Daoy (cell line): ENCODE results near the gene KCND3. TPM values are rescaled to one million over a fixed set of nuclear protein-coding genes. Genes with fewer than 3 reads are reported as not detected.
A peak's percentile ranks its signal among the peaks of the same experiment; 100 is the strongest.

ENCODE experiments used
- DNase-seq: peaks from one replicate; pipeline ENCODE4 v3.0.0-alpha.2; 2015; ENCODE audit warnings: low read depth
- total RNA-seq: library from RNA; depleted of rRNA; stranded (reverse); fragments of >200 nt; shearing (Covaris generic); gene quantifications from 2 replicates; pipeline ENCODE4 v1.2.3, GENCODE V29; 2014

KCND3 gene
- total RNA-seq, 1 experiment from 2014 or later: not detected

DNA sequence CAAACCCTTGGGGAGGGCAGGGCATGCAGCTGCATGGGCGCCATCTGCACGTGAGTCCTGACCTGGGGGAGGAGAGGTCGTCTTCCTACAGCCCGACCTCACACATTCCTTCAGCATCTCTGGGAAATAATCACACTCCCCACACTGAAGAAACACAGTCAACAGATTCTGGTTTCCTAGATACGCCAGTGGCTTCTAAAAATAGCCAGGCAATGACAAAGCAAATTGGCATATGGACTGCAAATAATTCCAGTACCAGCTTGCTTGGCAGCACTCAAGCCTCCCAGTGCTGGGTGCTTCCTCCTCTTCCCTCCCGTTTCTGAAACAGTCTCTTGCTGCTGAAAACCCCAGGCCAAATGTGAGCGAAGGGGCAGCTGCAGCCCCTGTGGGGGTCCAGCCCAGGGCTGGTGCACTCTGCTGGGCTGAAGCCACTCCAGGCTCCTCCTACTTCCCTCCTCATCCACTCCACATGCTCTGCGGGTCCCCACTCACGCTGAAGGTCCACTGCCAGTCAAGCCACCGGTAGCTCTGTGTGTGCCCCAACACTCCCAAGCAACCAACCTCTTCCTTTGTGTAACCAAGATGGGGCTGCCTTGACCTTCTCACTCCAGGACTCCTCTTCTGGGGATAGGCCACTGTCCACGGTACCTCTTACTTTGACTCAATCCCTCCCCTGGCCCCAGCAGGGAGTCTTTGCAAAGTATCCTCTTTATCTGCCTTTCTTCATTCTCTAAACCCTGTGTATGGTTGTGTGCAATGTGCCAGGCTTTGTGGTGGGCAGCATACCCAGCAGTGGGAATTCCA lies 69.0 kb downstream of the KCND3 start:
- peak; percentile 52 for DNase-seq

DNA sequence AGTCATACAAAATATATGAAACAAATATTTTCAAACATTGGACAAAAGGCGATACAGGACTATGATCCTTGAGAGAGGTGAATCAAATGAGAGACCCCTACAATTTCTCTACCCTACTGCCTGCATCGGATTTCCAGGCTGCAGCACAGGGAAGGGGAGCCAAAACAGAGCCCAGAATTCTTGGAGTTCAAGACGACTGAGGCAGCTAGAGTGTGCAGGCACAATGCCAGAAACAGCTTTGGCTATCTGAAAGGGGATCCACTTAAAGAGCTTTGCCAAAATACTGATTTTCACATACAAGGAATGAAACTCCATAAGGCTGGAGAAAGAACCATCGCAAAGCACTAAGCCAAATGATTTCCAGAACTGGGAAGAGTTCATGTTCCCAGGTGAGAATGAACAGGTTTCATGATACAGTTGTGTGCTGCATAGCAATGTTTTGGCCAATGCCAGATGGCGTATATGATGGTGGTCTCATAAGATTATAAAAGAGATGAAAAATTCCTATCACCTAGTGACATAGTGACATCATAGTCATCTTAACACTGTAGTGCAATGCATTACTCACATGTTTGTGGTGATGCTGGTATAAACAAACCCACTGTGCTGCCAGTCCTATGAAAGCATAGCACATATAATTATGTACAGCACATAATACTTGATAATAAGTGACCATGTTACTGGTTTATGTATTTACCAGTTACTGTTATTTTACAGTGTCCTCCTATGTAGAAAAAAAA lies 77.5 kb downstream of the KCND3 start:
- no peak for DNase-seq

DNA sequence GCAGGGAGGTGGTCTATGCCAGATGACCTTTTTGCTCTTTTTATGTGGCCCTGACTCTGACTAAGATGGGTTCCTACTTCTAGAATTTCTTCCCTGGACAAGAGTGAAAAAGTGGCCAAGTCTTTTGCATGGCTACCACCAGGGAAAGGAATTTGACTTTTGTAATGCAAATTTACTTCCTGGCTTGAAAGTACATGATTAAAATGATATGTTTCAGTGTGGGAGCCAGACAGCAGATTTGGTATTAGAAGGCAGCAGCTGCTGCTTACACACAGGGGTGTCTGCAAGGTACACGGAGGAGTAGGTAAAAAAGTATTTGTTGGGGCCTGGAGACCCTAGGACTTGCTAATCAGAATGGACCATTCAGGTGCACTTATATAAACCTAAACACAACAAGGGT lies 78.4 kb downstream of the KCND3 start:
- DNase-seq: no peak

DNA sequence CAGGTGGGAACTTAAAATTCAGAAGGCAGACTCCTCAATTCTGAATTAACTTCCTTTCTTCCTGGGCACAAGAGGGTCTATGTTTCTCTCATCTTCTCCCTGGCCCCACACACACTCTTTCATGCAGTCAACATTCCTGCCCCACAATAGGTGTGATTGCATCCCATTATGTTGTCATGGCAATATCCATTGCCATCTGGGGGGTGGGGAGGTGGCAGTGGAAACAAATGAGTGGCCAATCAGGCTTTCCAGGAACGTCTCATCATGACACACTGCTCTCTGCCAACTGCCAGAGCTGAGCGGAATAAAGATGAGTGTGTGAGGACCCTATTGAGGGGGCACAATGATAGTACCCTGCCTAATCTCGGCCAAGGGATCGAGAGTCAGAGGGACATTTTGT lies 80.4 kb downstream of the KCND3 start:
- DNase-seq: no peak

DNA sequence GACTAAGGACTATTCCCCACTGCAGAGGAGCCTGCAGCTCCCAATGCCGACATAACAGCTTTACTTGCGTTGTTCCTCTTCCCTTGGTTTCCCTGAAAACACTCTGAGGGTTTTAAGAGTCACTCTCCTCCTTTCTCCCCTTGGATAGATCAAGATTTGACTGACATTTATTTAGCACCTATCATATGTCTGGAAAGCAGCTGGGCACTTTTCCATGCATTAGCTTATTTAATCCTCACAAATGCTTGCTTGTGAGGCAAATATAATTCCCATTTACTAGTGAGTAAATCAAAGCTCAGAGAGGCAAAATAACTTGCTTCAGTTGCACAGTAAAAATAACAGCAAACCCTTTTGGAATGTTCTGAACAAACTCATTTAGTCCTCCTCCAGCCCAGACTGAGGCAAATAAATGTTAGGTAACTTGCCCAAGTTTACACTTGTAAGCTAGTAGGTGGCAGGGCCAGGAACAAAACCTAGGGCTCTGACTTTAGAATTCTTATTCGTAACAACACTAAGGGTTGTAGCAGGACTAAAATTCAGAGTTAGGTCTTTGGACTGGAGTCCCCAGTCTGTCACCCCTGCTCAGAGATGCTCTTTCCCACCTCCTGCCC lies 81.4 kb downstream of the KCND3 start:
- no peak for DNase-seq

DNA sequence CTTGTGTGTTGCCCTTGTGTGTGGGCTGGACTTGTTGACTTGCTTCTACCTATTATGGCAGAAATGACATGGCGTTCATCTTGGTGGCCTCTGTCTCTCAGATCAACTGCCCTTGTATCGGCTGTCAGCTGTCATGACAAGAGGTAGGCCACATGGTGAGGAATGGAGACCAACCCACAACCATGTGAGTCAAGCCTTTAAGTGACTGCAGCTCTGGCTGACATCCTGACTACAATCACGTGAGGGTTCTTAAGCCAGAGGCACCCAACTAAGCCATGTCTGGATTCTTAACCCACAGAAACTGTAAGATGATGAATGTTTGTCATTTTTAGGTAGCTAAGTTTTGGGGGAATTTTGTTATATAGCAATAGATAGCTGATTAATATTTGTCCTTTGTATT lies 82.1 kb downstream of the KCND3 start:
- peak; percentile 32 for DNase-seq

DNA sequence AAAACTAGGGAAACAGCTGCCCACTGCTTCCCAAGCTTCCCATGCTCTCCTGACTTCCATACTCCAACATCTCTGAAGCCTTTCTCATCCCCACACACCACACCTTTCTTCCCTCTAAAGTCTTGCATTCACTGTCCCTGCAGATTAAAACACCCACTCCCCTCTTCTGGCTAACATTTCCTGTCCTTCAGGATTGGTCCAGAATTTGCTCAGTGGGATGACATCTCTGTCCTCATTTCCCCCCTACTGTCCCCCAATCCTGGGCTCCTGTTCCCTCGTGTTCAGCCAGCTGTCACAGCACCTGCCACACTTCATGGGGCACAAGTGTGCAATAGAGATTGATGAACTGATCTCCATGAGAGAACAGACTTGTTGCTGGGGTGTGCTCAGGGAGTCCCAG lies 82.7 kb downstream of the KCND3 start:
- DNase-seq: no peak

DNA sequence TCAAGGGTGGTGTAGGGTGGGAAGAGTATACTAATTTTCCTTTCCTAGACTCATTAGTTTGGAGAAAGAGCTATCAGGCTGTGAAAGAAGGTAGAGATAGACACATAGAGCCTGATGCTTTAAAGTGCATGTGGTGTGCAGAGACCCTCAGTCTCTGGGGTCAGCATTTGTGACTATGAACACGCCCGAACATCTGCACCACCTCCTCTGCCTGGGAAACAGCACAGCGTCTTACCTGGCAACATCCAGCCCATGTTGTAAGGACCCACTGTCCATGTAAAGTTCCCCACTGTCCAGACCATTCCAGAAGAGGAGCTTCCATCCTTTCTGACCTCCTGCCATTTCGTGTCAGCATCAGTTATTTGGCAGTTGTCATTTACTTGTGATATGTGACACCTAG lies 83.4 kb downstream of the KCND3 start:
- DNase-seq: no peak

DNA sequence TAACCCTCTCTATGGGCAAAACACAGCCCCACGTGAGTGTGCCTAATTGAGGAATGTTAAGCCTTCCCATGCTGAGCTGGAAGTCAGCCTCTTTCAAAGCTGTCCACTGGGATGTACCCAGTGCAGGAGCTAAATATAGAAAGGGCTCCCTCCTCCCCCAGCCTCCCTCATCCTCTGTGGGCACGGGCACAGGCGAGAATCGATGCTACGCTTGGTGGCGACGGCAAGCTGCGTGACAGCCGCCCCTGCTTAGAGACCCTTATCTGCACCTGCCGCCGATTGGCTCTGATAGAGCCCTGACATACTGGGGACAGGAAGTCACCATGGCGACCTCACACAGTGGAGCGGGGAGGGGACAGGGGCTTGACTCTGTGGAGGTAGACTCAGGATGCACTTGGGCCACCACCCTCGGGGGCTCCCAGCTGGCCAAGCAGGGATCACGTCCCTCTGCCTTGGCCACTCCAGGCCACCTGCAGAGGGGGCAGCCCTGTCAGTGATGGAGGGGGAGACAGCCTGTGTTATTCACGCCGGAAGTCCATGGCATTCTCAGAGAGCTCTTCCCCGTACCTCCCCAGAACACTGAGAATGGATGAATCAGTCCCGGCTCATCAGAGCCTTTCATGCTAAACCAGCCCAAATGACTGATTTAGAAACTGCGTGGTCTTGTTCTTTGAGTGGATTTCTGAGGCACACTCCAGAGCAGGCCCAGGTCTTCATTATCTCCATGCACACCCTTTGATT lies 84.8 kb downstream of the KCND3 start:
- DNase-seq: peak; percentile 63

DNA sequence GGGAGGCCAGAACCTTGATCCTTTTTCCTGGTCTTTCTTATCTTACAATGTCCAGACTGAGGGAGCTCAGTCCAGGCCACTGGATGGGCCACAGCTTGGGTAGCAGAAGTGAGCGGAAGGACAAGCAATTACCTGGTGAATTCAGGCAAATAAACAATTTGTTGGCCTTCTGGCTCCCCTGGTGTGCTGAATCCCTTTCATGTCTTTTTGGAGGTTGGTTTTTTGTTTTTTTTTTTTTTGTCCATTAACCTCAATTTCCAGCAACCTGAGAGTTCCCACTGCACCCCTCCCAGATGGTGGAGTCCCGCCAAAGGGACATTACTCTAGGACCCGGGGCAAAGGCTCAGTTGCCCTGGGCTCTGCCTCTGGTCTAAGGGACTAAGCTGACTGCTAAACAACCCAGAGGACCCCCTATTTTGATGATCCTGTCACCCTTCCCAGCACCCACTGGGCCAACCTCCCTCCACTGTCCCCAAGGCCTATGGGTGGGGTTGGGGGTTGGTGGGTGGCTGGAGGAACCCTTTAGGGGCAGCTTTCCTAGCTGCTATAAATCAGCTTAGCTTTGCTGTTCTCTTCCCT lies 85.5 kb downstream of the KCND3 start:
- DNase-seq: no peak

DNA sequence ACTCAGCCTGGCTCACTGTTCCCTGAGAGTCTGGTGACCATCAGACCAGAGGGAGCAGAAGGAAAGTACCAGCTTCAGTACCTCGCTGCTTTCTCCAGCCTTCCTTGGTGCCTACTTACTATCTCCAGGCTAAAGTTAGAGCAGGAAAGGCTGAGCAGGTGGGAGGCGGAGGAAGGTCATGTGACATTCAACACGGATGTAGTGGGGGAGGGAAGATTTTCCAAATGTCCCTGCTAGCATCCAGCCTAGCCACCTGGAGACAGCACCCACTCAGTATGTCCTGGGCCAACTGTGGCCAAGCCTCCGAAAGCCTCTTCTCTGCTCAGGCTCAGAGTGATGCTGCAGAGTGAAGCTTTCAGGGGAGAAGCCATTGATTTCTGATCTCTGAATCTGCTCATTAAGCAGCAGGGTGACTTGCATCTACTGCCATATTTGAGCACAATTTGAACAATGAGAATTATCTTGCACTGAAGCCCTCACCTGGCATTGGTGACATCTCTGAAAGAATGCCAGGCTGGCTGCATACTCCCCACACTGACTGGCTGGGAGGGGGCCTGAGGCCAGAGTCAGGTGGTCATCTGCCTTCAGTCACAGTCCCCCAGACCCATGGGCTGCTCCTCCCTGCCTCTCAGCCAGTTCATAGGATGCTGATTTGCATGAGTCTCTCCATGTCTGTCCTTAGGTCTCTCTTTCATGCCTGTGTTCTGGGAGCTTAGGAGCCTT lies 86.2 kb downstream of the KCND3 start:
- no peak for DNase-seq

DNA sequence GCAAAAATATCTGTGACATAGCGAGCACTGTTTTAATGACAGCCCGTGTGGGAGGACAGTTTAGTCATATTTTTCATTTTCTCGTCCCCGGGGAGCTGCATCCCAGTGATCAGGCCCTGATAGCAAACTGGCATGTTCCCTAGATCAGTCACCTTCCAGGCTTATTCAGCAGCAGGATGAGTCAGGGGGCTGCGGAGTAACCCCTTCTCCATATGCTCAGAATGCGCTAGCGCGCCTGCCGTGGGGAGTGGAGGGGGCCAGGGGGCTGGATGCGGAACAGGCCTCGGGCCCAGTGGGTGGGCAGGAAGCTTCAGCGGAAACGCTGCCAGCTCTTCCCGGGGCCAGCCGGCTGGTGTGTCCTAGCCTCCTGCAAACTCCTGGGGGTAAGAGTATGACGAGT lies 94.0 kb downstream of the KCND3 start:
- DNase-seq: peak; percentile 76

DNA sequence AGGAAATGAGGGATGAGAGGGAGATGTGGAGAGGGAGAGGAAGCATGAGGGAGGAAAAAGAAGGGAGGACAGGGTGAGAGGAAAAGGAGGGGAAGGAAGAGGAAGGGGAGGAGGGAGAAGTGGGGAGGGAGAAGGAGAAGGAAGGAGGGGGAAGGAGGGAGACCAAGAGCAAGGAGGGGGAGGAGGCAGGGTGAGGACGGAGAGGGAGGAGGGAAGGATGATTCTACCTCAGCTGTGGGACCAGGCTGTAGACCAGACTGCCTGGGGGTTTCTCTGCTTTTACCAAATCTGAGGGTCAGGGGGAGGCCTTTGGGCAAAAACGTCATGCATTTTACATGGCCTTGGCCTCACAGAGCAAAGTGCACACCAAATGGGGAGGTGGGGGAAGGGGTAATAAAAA lies 94.5 kb downstream of the KCND3 start:
- DNase-seq: no peak

DNA sequence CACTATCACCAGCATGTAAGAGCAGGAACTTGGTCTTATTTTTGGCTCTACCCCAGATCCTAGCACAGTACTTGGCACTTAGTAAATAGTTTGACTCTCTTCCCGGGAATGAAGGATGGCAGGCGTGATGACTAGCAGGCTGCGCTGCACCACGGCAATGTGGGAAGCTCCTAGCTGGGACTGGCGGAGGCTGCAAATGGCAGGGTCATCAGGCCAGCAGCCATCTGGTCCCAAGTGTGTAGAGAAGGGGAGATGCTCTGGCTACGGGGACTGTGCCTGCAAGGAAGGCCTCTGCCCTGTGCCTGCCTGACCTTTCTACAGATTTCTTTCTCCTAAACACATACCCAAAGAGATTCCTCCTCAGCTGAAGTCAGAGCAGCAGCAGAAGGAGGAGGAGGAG lies 95.0 kb downstream of the KCND3 start:
- no peak for DNase-seq

DNA sequence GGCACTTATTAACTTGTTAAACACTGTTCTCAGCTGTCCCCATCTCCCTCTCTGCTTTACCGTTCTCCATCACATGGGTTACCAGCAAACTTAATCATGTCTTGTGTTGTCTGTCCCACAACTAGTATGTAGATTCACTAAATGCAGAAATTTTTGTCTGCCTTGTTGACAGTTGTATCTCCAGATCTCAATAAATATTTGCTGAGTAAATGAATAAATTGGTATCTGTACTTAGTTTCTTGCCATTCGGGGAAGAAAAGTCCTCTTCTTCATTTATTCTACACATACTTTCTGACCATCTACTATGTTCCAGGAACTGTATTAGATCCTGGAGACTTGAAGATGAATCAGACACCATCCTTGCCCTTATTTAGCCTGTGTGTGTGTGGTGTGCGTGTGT lies 97.9 kb downstream of the KCND3 start:
- no peak for DNase-seq

DNA sequence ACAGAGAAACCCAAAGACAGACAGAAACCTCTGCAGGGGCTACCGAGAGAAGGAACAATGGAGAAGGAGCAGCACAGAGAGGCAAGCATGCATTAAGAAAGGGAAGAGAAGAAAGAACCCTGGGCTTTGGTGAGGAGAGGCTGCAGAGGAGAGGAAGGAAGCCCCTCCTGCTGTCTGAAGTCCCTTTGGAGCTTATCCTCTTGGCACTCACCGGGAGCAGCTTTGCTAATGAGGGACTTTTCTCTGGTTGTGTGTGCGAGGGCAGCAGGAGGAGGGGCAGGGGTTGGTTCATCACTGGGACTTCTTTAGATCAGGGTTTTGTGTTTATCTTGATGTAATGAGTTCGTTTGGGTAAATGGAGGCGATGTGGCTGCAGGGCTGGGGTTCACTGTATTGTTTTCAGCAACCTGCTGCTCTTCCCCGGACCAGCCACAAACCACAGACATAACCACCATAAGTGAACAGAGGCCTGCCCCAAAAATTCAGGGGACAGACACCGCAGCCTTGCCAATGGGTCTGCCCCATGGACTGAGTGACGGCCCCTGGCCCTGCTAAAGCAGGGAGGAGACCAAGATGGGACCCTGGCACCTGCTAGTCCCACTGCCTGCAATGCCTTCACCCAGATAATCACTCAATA lies 100.6 kb downstream of the KCND3 start:
- no peak for DNase-seq

DNA sequence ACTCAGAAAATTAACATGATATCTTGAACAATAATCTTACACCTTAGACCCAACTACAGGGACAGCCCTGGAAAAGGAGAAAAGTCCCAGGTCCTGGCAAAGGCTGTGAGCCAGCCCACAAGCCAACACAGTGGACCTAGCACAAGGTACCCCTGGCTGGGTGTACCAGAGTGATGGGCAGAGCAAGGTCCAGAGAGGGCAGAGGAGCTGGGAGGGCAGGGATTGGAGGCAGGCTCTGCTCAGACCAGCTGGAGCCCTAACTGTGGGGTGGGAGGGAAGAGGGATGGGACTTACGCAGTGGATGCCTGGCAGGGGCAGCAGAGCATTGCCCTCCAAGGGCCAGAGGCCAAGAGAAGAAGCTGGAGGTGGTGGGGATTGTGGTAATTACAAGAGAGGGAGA lies 101.6 kb downstream of the KCND3 start:
- DNase-seq: no peak

DNA sequence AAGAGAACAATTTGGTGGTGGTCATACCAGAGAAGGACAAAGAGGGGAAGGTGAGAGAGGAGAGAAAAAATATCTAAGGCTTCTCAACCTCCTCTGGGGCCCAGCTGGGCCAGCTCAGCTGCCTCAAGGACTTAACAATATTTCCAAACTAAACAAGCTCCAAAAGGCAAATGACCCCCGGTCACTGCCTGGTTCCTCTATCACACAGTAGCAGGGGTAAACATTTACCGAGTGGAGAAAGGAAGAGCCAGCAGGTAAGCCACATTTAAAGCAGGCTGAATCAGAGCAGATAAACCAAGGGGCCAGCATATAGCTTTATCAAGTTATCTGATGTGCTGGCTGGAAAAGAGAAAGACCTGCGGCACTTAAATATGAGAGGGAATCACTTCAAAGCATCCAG lies 102.1 kb downstream of the KCND3 start:
- no peak for DNase-seq

DNA sequence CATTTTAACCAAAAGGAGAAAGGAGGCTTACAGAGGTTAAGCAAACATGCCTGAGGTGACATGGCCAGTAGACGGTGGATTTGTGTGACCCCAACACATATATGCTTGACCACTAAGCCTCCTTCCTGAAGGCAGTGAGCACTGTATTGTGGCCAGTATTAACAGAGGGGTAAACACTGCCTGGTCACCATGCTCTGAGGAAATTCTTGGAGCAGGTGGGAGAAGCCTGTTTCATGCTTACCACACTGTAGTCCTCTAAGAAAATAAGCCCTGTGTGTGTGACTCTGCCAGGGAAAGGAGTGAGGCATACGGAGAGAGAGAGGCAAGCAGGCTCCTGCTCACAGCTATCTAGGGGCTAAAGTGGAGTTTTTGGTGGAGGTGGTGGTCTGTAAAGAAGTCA lies 102.7 kb downstream of the KCND3 start:
- no peak for DNase-seq

DNA sequence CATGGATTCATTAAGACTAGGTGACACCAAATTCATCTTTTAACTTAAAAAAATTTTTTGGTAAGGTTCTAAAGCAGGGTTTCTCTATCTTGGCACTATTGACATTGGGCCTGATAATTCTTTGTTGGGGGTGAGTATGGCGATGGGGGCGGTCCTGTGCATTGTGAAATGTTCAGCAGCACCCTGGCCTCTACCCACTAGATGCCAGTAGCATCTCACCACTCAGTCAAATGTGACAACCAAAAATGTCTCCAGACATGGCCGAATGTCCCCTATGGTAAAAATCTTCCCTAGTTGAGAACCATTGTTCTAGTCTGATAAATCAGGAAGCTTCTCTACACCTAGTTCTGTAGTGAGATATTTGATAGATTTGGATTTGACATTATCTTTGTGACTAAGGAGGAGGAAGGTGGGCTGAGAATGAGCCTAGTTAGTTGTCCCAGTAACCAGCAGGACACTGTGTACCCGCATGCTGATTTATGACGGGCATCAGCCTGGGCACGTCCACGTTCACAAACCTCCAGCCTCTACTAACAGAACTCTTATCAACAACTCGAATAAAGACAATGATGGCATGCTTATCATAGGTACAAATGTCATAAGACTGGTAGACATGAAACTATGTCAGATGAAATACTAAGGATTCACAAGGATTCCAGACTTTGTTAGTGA lies 104.6 kb downstream of the KCND3 start:
- DNase-seq: no peak
